Left lobe of liver (tissue), 2 donors: ENCODE measurements around the gene CDC23. TPM values are rescaled to one million over a fixed set of nuclear protein-coding genes. Genes with fewer than 3 reads are reported as not detected.
"Not testable (repeated sequence)": the region's sequence is repeated elsewhere in the genome, so short reads cannot be mapped to it uniquely, and the experiment has no call there.

ENCODE experiments used
- ATAC-seq: fragments of 200-7000 bp; cut with Tn5 transposase; one replicate; pipeline ENCODE4 v1.9.1; 2020; ENCODE audit warnings: mild to moderate bottlenecking, moderate library complexity
- DNase-seq: peaks from one replicate; pipeline ENCODE4 v3.0.0-alpha.2; 2020; ENCODE audit warnings: low spot score
- total RNA-seq: library from RNA; stranded (reverse); gene quantifications from one replicate; pipeline ENCODE4 v1.2.1, GENCODE V29; 2021
- donor health status: DM: no; HTN: no; CAD: no; lungs with moderate emphysema.
- donor health status: DM: no; HTN: yes; CAD: no.

CDC23 gene
- total RNA-seq, 1 donor from 2014 or later = 12.1 TPM

- not testable (repeated sequence) for ATAC-seq
Observed at GRCh38 chr5:138143578-138143977, 69.5 kb downstream of the CDC23 start.

DNA sequence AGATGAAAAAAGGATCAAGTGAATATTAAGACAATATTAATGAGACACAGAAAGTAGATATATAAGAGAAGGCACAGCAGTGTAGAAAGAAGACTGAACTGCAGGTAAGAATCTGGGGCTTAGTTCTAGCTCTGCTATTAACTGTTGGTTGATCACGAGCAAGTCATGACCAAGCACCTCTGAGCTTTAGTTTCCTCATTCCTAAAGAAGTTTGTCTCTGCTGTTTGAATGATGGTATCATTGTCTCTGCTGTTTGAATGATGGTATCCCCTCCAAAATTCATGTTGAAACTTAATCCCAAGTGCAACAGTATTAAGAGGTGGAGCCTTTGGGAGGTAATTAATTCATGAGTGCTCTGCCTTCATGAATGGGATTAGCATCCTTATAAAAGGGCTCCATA is 71.4 kb downstream of the CDC23 start:
- no peak for ATAC-seq
- no peak for DNase-seq

More at GRCh38 chr5:138143578-138143977, 69.5 kb downstream of the CDC23 start:
- DNase-seq = not testable (repeated sequence)

DNA sequence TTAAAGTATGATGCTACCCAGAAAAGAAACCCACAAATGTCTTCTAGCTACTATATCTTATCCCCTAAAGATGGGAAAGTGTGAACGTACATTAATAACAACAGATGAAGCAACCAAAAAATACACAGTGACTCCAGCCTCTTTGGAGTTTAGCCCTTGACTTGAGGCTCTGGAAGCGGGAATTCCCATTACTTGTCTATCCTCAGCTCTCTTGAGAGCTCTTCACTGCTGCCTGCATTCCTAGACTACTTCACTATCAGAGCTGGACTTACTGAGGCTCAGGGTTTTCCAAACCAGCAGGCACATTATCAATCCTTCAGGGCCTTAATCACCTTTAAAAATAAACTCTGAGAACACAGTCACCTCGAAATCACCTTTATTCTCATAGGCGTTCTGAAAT is 72.9 kb downstream of the CDC23 start:
- ATAC-seq (no peak), DNase-seq (no peak)

GRCh38 chr5:138139781-138140090 is 73.4 kb downstream of the CDC23 start:
- ATAC-seq (no peak), DNase-seq (no peak)

DNA sequence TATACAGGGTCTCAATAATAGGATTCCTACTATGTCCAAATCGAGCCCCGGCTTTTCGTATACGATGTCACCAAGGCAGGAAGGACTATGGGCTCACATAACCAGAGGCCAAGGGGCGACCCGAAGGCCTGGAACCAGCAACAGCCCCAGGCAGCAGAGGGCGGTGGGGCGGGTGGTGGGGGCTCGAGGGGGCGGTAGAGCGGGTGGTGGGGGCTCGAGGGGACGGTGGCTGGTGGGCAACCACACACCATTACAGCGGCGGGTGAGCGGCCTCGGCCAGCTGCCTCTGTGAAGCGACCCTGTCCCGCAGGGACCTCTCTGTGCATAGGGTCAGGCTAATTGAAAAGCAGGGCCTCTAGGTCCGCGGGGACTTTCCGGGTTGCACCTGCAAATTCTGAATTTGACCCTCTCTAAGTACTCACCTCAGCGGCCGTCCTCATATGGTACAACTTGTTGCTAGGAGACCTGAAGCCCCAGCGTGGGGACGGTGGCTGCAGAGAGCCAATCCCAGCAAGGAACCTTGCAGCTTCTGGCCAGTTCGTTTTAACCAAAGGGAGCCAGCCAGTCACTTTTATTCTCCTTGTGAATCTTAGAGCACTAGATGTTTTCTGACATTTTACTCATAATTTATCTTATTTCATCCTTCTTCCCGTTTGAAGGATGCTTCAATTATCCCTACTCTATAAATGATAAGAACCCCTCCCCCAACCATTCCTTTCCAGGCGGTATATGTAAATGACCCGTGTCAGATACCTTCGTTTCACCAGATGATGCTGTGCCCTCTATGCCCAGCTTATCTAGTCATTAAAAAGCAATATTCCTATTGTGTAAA is 74.0 kb downstream of the CDC23 start, which contains the start of gene NME5:
Gene NME5, minus strand, starts transcription at position 480 of the 832 bp plus-strand sequence. CDS start 648 bp downstream, outside the sequence.
- ATAC-seq = peak; percentile 89
- peak; percentile 60 for DNase-seq

Other genes starting within 250 kb of the CDC23 start
- gene FAM13B, start 180.2 kb downstream of the CDC23 start, total RNA-seq = 8.0 TPM
- not detected for gene WNT8A, start 129.3 kb downstream of the CDC23 start, total RNA-seq
- gene NME5, start 73.9 kb downstream of the CDC23 start, total RNA-seq = 0.20 TPM
- 19.3 TPM for gene BRD8, start 34.7 kb downstream of the CDC23 start, total RNA-seq
- gene KIF20A, start 34.2 kb downstream of the CDC23 start, total RNA-seq = 0.35 TPM
- not detected for gene GFRA3, start 61.3 kb upstream of the CDC23 start, total RNA-seq
- gene CDC25C, start 118.5 kb upstream of the CDC23 start, total RNA-seq = not detected
- 10.4 TPM for gene FAM53C, start 124.9 kb upstream of the CDC23 start, total RNA-seq
- 16.3 TPM for gene KDM3B, start 139.4 kb upstream of the CDC23 start, total RNA-seq
- not detected for gene REEP2, start 225.7 kb upstream of the CDC23 start, total RNA-seq